Nephron progenitor cell (in vitro differentiated cells): ENCODE measurements around the gene HDAC4.

Experiments used
- DNase-seq: peaks from one replicate; pipeline ENCODE4 v3.0.0; 2021
- H3K27ac Mint-ChIP-seq: 2 replicates; pipeline ENCODE4 v1.8.0; 2021; ENCODE audit warnings: mild to moderate bottlenecking, moderate library complexity, mixed read lengths
- H3K27me3 Mint-ChIP-seq: 2 replicates; pipeline ENCODE4 v1.8.0; 2021; ENCODE audit warnings: mild to moderate bottlenecking, low read depth, mixed read lengths; ENCODE audit not compliant: poor library complexity
- H3K36me3 Mint-ChIP-seq: 2 replicates; pipeline ENCODE4 v1.8.0; 2021; ENCODE audit warnings: low read depth, mixed read lengths
- H3K4me1 Mint-ChIP-seq: 2 replicates; pipeline ENCODE4 v1.8.0; 2021; ENCODE audit warnings: mixed read lengths
- H3K4me3 Mint-ChIP-seq: 2 replicates; pipeline ENCODE4 v1.8.0; 2021; ENCODE audit warnings: mild to moderate bottlenecking, moderate library complexity, mixed read lengths
- H3K9me3 Mint-ChIP-seq: 2 replicates; pipeline ENCODE4 v1.8.0; 2021; ENCODE audit warnings: mild to moderate bottlenecking, moderate library complexity, mixed read lengths
- TF ChIP-seq, protein P1 (sequence below): fragments of 200-600 bp; sonication (generic); IDR thresholded peaks from 2 replicates; pipeline ENCODE4 v1.5.0; 2021; ENCODE audit warnings: antibody characterized with exemption

HDAC4 gene

DNA sequence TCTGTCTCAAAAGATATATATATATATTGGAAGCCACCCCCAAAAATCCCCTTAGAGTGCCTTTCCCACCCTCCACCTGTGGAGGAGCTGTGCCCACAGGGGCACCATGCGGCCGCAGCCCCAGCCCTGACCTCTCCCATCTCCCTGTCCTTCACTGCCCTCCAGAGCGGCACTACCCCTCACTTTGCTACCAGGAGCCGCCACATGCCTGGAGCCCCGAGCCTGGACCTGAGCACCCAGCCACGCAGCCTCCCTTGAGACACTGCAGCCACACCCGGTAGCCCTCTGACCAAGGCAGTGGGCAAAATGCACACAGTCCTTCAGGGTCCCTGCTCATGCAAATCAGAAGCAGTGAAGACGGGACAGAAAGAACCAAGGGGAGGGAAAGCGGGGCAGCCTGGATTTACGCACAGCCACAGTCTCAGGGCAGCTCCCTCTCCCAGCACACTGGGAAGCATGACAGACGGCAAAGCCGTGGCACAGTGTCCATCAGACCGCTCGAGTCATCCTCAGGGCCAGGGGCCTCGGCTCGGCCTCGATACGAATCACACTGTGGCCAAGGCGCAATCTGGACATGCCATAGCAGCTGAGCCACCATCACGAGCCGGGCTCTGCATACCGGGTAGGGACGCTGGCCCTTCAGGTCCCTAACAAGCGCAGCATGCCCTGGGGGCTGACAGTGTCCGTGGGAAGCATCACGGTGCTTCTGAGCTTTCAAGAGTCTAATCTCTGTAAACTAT, 10.1 kb downstream of the HDAC4 start:
- Mint-ChIP-seq H3K9me3 (no peaks in the 10 kb centered on the region), H3K4me1 (peaks cover 49% of the 10 kb centered on the region), H3K27me3 (peaks cover 5% of the 10 kb centered on the region), H3K4me3 (no peak overlapping the region), H3K27ac (no peak overlapping the region), H3K36me3 (peaks cover 26% of the 10 kb centered on the region)
- no peak for DNase-seq
- TF ChIP-seq, protein P1, sequence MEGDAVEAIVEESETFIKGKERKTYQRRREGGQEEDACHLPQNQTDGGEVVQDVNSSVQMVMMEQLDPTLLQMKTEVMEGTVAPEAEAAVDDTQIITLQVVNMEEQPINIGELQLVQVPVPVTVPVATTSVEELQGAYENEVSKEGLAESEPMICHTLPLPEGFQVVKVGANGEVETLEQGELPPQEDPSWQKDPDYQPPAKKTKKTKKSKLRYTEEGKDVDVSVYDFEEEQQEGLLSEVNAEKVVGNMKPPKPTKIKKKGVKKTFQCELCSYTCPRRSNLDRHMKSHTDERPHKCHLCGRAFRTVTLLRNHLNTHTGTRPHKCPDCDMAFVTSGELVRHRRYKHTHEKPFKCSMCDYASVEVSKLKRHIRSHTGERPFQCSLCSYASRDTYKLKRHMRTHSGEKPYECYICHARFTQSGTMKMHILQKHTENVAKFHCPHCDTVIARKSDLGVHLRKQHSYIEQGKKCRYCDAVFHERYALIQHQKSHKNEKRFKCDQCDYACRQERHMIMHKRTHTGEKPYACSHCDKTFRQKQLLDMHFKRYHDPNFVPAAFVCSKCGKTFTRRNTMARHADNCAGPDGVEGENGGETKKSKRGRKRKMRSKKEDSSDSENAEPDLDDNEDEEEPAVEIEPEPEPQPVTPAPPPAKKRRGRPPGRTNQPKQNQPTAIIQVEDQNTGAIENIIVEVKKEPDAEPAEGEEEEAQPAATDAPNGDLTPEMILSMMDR = no peak

DNA sequence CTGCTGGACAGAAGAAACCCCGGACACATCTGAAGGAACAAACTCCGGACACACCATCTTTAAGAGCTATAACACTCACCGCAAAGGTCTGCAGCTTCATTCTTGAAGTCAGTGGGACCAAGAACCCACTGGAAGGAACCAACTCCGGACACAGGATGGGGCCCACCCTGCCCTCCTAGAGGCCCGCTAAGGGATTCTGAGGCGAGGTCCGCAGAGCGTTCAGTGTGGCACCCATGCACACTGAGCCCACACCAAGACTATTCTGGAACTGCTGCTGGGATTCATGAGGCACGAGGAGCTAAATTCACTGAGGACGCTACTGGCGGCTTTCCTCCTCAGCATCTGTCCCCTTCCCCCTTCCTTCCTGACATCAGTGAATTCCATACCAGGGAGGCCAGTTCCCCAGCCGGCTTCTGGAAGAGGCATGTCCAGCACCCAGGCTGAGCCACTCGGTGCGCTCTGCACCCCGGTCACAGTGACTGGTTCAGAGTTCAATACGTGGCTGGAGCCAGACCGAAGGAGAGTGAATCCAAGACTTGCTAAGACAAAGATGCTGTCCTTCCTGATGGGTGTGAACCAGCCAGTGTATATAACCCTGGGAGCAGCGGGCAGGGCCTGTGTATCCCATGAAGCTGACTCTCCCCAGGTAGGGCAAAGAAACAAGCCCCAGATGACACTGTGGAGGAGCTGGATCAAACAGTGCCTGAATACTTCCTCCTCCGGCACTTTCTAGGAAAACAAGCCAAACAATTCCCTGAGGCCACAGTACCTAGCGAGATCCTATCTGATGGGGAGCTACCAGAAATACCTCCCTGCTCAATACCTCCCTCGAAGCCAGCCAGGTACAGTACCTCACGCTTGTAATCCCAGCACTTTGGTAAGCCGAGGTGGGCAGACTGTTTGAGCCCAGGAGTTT, 11.1 kb downstream of the HDAC4 start:
- Mint-ChIP-seq H3K4me1 (peaks cover 45% of the 10 kb centered on the region), H3K4me3 (no peak overlapping the region), H3K36me3 (peaks cover 33% of the 10 kb centered on the region), H3K27me3 (peaks cover 5% of the 10 kb centered on the region), H3K9me3 (peaks cover under 1% of the 10 kb centered on the region), H3K27ac (no peak overlapping the region)
- no peak for DNase-seq
- TF ChIP-seq, protein P1 = no peak

DNA sequence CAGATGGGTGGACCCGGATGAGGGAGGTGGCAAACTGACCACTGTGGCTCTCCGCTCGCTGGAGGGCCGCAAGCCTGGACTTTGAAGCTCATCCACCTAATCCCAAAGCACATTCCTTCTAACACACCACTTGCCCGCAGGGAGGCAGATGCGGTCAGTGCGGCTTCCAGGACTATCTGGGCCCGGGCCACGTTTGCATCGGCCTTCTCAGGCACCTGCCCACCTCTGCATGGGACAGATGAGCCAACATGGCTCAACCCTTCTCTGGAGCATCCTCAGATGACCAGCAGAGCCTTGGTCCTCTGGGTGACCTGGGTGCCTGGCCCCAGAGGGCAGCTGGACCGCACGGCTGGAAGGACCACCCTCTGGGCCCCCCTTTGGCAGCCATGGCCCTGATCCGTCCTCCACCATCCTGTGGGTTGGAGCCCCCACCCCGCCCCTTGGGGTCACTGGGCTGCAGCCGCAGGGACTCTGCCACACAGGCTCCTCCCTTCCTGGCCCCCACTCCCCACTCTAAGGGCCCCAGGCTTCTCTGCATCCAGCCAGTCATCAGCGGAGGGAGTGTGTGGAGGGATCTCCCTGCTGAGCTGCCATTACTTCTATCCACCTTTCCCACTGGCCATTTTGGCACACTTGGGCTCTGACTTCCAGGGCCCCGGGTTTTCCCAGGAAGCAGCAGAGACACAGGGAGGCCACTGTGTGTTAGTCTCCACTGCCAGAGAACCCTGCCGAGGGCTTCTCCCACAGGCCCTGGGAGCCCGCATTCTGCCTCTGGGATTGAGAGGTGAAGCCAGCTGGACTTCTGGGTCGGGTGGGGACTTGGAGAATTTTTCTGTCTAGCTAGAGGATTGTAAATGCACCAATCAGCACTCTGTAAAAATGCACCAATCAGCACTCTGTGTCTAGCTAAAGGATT, 12.3 kb downstream of the HDAC4 start:
- TF ChIP-seq, protein P1 = no peak
- Mint-ChIP-seq H3K27me3 (peaks cover 5% of the 10 kb centered on the region), H3K36me3 (peaks cover 44% of the 10 kb centered on the region), H3K27ac (no peak overlapping the region), H3K4me3 (no peak overlapping the region), H3K4me1 (peaks cover 37% of the 10 kb centered on the region), H3K9me3 (peaks cover 9% of the 10 kb centered on the region)
- DNase-seq = no peak

DNA sequence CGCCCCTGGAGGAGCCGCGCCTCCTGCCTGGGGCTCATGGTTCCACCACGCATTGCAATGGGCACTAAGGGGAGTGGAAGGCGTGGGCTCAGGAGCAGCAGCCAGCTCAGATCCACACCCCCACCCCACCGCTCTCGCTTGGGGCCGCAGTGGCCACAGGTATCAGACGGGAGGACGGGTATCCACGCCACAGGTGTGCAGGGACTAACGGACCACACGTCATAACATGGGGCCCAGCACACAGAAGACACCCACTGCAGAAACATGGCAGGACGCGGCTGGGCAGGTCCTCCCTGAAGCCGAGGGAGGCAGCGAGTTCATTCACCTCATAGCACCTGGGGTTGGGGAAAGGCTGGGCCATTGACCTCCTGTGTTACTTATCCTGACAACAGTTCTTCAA, 13.0 kb downstream of the HDAC4 start:
- H3K9me3 Mint-ChIP-seq = peaks cover 13% of the 10 kb centered on the region
- DNase-seq = no peak
- H3K36me3 Mint-ChIP-seq = peaks cover 50% of the 10 kb centered on the region
- peaks cover 7% of the 10 kb centered on the region for H3K27me3 Mint-ChIP-seq
- TF ChIP-seq, protein P1 = no peak
- H3K4me1 Mint-ChIP-seq = peaks cover 38% of the 10 kb centered on the region
- H3K4me3 Mint-ChIP-seq = no peak overlapping the region
- H3K27ac Mint-ChIP-seq = no peak overlapping the region

DNA sequence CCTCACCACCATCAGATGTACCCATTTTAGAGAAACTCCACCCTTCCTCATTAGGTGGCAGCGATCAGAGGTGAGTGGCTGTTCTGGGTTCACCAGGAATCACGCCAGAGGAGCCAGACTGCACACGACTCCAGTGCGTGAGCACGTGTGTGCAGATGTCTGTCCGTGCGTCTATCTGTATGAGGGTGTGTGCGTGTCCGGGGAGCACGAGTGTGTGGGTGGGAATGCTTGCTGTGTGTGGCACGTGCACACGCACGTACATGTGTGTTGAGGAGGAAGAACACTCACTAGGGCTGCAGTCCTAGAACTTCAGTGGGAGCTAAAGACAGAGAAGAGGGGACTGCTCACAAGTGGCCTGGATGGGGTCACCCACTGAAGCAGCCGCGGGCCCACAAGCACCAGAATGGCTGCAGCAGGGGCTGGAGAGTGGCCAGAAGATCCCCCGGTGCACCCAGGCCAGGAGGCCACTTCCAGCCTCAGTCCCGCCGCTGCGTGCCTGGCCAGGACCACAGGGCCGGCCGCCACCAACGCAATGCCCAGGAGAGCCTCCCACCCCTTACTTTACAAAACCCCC, 13.9 kb downstream of the HDAC4 start:
- Mint-ChIP-seq H3K9me3 (peaks cover 13% of the 10 kb centered on the region), H3K36me3 (peaks cover 50% of the 10 kb centered on the region), H3K4me1 (peaks cover 46% of the 10 kb centered on the region), H3K27ac (peak overlapping the region; percentile 31), H3K4me3 (no peak overlapping the region), H3K27me3 (peaks cover 7% of the 10 kb centered on the region)
- TF ChIP-seq, protein P1 = no peak
- no peak for DNase-seq
